HG02852 (cell line): Measurements from ENCODE around the gene VSIR.

ENCODE experiments used
- ATAC-seq: cut with Tn5 transposase; IDR thresholded peaks from one replicate; pipeline ENCODE4 v1.9.1; 2021; ENCODE audit warnings: mild to moderate bottlenecking, moderate library complexity; ENCODE audit not compliant: unreplicated experiment

VSIR gene

DNA sequence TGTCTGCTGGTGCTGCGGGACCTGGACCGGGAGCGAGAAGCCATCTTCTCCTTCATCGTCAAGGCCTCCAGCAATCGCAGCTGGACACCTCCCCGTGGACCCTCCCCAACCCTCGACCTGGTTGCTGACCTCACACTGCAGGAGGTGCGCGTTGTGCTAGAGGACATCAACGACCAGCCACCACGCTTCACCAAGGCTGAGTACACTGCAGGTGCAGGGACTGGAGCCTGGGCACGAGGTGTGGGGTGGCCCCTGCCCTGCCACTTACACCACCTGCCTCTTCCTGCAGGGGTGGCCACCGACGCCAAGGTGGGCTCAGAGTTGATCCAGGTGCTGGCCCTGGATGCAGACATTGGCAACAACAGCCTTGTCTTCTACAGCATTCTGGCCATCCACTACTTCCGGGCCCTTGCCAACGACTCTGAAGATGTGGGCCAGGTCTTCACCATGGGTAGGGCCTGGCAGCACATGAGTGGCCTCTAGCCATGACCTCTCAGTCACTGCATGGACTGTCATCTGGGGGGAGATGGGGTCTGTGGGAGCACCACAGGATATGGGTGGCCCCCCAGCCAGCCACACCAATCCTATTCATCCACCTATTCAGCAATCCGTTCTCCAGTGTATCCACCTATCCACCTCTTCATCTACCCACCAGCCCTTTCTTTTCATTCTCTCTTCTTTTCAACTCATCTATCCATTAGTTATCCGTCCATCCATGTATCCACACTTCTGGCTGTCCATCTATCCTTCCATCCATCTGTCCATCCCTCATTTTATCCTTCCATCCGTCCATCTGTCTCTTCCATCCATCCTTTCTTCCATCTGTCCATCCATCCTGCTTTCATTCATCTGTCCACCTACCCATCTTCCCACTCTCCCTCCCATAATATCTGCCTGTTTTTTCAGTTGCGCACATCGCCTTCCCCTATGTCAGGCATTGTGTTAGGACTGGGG, 34.5 kb upstream of the VSIR start:
- ATAC-seq, result no peak

DNA sequence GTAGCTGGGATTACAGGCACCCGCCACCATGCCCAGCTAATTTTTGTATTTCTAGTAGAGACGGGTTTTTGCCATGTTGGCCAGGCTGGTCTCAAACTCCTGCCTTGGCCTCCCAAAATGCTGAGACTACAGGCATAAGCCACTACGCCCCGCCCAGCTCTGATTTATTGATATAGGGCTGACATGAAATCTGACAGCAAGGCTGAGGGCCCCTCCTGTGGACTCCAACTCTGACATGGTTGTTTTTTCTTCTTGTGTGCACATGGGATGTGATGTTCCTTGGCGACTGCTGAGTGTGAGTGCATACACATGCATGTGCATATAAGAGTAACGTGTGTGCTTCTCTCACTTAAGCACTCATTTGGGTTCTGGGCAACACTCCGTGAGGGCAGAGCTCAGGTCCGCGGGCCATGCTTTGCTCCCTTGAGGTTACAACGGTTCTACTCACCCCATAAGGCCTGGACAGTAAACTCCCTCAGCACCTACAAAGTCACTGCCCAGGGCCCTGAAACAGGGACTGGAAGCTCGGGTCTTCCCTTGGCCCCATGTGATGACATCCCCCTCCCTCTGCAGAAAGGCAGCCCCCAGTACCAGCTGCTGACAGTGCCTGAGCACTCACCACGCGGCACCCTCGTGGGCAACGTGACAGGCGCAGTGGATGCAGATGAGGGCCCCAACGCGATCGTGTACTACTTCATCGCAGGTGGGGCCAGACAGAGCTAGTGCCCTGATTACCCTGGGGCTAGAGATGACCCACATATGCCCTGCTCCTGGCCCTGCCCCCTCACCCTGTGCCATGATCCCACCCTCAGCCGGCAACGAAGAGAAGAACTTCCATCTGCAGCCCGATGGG, 33.6 kb upstream of the VSIR start:
- no peak for ATAC-seq

DNA sequence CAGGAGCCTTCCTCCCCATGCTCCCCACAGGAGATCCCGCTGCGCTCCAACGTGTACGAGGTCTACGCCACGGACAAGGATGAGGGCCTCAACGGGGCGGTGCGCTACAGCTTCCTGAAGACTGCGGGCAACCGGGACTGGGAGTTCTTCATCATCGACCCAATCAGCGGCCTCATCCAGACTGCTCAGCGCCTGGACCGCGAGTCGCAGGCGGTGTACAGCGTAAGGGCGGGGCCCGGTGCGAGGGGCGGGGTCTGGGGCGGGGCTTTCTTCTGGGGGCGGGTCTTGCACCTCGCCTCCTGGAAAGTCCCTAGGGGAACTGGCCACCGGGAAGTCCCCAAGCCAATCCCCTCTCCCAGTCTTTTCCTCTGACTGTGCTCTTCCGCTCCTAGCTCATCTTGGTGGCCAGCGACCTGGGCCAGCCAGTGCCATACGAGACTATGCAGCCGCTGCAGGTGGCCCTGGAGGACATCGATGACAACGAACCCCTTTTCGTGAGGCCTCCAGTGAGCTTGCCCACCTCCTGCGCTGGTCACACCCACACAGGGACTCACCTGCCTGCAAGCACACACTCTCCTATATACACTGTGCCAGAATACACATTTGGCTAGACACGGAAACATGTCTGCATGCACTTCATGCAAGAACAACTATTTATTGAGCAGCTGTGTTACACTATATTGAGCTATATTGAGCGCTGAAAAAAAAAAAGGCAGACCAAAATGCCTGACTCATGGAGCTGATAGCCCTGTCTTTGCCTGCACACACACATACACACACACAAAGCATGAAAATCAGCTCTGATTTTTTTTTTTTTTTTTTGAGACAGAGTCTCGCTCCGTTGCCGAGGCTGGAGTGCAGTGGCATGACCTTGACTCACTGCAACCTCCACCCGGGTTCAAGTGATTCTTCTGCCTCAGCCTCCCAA, 32.7 kb upstream of the VSIR start:
- no peak for ATAC-seq

DNA sequence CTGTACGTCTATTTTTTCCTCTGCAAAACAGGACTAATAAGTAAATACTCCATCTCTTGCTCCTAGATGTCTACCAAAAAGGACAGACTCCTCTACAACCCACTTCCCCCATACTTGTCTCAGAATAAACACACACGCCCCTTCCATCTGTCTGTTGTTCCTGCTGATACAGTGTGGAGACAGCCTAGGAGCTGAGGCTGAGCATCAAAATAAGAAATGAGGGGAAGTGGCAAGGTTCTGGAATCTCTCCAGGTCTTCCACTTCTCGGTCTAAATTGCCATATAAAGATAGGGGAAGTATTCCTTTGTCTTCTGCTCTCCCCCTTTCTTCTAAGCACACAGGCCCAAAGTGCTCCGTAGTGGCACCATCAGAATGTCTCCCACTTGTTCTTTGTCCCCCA, 30.8 kb upstream of the VSIR start:
- no peak for ATAC-seq

GRCh38 chr10:71802715-71803488, 29.6 kb upstream of the VSIR start:
- ATAC-seq, result no peak

- no peak for ATAC-seq
Observed at GRCh38 chr10:71802235-71802634, 28.9 kb upstream of the VSIR start.

DNA sequence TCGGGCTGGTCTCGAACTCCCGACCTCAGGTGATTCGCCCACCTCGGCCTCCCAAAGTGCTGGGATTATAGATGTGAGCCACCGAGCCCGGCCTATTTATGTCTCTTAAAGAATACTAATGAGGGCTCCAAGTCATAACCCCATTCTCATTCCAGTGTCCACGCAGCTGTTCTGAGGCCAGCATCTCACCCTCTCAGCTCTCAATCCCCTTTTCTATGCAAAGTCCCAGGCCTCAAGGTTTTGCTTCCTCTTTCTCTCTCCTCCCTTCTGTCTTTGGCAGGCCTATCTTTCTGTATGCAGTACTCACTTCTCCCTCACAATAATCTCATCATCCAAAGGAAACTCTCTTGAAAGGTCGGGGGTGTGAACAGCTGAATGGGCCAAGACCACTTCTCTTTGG, 28.0 kb upstream of the VSIR start:
- peak; percentile 75 for ATAC-seq

DNA sequence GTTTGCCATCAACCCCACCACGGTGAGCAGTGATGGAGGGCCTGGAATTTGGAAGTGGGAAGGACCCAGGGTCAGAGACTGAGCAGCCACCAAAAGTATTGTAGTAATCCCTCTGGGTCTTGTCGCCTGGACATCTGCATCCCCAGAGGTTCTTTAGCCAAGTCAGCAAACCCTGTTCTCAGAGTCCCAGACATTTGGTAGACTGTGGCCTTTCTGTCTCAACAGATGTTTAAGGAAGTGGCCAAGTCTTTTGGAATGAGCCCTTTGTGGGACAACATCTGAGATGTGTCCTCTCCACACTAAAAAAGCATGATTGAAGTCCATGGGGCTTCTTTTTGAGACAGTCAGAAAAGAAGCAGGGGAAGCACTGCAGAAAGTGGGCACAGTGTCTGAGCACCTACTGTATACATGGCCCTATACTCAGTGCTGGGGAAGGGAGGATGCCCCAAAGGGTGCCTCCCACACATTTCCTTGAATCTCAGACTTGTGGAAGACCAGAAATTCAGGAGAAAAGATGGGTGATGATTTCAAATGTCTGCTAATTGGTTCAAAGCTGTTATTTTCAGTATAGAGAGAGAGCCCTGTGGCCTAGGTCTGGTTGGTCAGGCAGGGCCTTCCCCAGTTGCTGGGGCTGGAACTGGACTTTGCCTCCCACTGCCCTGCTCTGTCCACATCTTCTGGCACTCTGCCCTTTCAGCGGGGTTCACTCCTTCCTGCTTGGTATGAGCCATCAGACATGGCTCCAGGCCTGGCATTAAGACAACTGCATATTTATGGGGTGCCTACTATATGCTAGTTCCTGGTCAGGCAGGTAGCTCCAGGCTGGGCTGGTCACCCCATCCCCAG, 26.5 kb upstream of the VSIR start:
- ATAC-seq, result no peak

GRCh38 chr10:71799112-71799511, 25.8 kb upstream of the VSIR start:
- ATAC-seq, result no peak

DNA sequence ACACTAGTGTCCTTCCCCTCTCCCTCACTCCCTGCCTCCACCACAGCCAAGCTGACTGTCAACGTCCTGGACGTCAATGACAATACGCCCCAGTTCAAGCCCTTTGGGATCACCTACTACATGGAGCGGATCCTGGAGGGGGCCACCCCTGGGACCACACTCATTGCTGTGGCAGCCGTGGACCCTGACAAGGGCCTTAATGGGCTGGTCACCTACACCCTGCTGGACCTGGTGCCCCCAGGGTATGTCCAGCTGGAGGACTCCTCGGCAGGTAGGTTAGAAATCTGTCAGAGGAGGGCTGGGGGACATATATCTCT, 24.9 kb upstream of the VSIR start:
- no peak for ATAC-seq

DNA sequence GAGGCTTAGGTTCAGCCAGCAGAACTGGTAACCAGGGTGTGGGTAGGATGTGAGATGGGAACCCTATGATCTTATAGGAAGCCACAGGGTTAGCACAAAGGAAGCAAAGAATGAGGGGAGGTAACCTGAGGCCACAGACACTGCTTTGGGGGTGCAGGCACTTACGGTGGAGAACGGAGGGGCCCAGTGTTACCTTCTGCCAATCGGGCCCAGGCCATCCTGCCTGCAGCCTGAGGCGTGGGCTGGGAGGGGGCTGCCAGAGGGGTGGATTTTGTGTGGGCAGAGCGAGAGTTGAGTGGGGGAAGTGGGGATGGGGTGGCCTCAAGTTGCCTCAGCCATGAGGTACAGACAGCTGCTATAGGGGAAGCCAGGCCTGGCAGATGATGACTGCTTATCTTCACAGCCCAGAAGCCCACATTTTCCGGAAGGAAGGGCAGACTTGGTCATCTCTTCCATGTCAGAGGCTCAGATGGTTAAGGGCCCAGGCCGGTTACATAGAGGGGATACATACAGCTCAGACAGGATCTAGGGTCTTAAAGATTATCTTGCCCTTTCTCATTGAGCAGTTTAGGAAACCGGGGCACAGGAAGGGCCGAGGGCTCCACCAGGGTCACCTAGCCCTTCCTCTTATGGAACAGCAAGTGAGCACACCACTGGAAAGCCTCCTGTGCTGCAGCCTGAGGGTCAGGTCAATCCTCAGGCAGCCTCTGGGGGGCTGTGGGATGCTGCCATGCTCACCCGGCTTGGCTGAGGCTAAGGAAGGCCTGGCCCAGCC, 24.4 kb upstream of the VSIR start:
- no peak for ATAC-seq

- no peak for ATAC-seq
Observed at GRCh38 chr10:71796749-71797405, 23.6 kb upstream of the VSIR start.

DNA sequence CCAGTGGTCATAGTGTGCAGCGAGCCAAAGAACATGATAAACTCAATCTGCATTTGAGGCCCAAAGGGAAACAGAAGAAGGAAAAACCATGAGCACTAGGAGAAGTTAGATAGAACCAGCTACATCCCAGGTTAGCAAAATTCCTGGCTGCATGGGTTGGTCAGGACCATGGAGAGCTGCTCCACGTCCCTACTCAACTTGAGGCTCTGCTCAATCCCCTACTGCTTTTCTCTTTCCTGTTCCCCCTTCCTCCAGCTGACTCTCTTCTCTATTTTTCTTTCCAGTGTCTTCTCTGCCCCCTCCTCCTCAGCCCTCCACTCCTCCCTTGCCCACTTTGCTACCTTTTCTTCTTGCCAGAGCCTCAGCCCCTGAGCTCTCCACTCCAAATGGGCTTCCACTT, 21.9 kb upstream of the VSIR start:
- no peak for ATAC-seq

DNA sequence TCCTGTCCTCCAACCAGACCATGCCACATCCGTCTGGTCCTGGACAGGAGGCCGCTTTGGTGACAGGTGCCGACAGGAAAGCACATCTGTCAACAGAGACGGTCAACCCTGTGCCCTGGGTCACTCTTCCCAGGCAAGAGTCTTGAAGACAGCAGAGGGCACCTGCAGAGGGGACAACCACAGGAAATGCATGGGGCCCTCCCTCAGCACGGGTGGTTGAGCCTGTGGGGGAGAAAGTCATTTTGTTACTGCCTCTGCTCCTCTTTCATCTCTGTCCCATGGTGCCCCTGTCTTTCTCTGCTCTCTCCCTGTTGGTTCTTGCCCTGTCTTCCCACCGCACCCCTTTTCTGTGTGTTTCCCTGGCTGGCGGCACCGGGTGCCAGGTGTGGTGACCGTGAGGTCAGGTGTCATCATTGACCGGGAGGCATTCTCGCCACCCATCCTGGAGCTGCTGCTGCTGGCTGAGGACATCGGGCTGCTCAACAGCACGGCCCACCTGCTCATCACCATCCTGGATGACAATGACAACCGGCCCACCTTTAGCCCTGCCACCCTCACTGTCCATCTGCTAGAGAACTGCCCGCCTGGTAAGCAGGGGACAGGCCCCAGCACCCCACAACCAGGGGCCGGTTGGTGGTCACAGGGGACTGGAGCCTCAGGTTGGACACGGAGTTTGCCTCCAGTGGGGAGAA, 17.6 kb upstream of the VSIR start:
- ATAC-seq, result no peak

DNA sequence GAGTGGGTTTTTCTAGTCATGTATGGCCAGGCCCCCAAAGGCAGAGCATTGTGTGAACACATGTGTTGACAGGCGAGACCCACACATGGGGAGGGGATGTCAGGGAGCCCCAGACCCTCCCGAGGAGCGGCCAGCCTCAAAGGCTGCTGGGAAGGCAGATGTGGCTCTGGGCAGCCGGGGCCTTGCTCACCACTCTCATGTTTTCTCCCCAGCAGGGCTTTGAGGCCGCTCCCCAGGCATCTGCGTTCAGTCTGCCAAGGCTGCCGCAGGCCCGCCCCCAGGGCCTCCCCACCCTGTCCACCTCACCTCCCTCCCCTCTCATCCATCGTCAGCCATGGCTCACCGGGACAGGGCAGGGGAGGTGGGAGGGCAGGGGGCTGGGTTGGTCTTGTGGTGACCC, 16.6 kb upstream of the VSIR start:
- no peak for ATAC-seq

DNA sequence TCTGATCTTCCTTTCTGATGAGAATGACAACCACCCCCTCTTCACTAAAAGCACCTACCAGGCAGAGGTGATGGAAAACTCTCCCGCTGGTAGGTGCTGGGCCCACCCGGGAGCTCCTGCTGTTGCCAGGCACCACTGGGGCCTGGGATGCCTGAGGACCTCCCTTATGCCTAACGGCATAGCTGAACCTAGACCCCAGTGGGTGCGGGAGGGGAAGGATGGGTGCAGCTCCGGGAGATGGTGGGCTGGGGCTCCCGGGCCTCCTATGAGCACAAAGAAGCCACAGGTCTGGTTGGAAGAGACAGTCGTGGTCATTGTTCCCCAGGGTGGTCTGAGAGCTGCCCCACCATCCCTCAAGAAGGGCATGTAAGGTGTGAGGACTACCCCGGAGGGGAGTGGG, 15.6 kb upstream of the VSIR start:
- ATAC-seq, result no peak

DNA sequence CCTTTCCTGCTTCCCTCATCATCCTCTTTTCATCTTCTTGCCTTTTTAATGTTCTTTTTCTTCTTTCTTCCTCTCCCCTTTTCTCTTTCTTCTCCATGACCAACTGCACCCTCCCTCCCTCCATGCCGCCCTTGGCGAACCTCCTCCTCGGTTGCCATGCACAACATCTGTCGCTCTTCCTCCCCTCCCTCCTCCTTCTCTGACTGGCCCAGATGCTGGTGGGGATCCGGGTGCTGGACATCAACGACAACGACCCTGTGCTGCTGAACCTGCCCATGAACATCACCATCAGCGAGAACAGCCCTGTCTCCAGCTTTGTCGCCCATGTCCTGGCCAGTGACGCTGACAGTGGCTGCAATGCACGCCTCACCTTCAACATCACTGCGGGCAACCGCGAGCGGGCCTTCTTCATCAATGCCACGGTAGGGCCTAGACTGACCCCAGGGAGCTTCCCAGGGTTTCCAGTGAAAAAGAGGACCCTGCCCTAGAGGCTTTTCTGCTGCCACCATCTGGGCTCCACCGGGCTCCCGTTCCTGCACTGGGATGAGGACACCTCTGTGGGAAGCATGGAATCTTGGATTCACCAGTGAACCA, 11.5 kb upstream of the VSIR start:
- no peak for ATAC-seq
